ENCODE data around the gene MAMDC4.
"Not testable (repeated sequence)": the region's sequence is repeated elsewhere in the genome, so short reads cannot be mapped to it uniquely, and the experiment has no call there.

MAMDC4 gene

DNA sequence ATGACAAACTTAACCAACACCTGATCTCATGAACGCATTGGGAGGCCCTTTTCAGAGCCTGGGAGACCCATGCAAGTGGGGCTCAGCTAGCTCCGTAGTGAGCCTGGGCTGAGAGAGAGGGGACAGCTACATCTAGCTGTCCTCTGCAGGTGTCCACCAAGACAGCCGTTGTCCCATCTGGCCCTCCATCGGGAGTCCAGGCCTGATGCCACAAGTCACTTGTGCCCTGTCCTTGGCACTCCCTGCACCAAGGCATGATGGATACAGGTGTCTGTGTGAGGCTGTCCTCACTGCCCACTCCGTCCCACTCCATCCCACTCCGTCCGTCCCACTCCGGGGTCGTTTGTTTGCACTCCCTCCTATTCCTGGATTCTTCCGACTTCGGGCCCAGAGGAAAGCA lies 16.5 kb downstream of the MAMDC4 start:
- Mint-ChIP-seq H3K4me3 (peak overlapping the region; percentile 57), H3K4me1 (ENCODE audit: low read depth) (peaks cover 16% of the 10 kb centered on the region), H3K27me3 (no peaks in the 10 kb centered on the region), H3K27ac (no peak overlapping the region), H3K9me3 (ENCODE audit: low read depth) (no peaks in the 10 kb centered on the region), H3K36me3 (no peaks in the 10 kb centered on the region)

DNA sequence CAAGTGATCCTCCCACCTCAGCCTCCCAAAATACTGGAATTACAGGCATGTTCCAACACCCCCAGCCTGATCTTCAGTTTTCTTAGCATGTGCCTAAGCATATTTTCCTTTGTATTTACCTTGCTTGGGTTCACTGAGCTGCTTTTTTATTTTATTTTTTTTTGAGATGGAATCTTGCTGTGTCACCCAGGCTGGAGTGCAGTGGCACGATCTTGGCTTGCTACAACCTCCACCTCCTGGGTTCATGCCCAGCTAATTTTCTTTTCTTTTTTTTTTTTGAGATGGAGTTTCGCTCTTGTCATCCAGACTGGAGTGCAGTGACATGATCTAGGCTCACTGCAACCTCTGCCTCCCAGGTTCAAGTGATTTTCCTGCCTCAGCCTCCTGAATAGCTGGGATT lies 17.5 kb downstream of the MAMDC4 start:
- not testable (repeated sequence) for H3K9me3 Mint-ChIP-seq (ENCODE audit: low read depth); H3K4me3 Mint-ChIP-seq; H3K27me3 Mint-ChIP-seq; H3K27ac Mint-ChIP-seq; H3K4me1 Mint-ChIP-seq (ENCODE audit: low read depth); H3K36me3 Mint-ChIP-seq

DNA sequence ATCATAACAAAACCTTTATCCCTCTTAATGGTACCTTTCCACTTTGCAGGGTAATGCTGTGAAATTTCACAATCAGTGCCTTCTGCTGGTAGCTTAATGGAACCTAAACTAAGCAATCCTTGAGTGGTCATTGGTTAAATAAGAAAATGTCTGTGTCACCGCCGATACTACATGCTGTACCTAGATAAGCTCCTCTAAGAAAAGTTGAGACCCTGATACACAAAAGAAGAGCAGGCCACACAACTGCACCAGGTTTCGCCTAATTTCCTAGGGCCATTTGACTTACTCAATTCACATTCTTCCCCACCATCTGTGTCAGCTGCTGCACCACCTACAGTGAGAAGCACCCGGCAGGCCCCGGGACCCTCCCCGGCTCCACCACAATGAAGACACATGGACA lies 23.0 kb downstream of the MAMDC4 start:
- no peaks in the 10 kb centered on the region for H3K27me3 Mint-ChIP-seq
- H3K4me3 Mint-ChIP-seq: no peak overlapping the region
- no peaks in the 10 kb centered on the region for H3K36me3 Mint-ChIP-seq
- H3K9me3 Mint-ChIP-seq (ENCODE audit: low read depth): no peaks in the 10 kb centered on the region
- no peak overlapping the region for H3K27ac Mint-ChIP-seq
- H3K4me1 Mint-ChIP-seq (ENCODE audit: low read depth): peaks cover 2% of the 10 kb centered on the region

- peaks cover 10% of the 10 kb centered on the region for H3K4me1 Mint-ChIP-seq (ENCODE audit: low read depth)
- H3K27me3 Mint-ChIP-seq: no peaks in the 10 kb centered on the region
- no peaks in the 10 kb centered on the region for H3K36me3 Mint-ChIP-seq
- no peak overlapping the region for H3K4me3 Mint-ChIP-seq
- peak overlapping the region; percentile 77 for H3K27ac Mint-ChIP-seq
- no peaks in the 10 kb centered on the region for H3K9me3 Mint-ChIP-seq (ENCODE audit: low read depth)
Measured at GRCh38 chr9:136876476-136876875, 24.3 kb downstream of the MAMDC4 start.

DNA sequence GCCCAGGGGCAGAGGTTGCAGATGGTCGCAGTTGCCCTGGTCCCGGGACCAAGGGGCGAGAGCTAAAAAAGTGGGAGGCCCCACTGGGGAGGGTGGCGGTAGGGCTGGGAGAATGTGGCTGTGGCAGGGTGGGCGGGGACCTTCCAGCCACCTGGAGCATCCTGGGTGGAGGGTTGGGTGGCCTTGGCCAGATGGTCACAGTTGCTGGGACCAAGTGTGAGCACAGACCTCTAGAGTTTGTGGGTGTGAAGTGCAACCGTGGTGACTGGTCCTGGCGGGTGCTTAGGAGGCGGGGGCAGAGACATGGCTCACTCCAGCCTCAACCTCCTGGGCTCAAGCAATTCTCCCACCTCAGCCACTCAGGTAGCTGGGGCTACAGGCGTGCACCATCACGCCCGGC lies 28.5 kb downstream of the MAMDC4 start:
- H3K27me3 Mint-ChIP-seq: no peaks in the 10 kb centered on the region
- no peaks in the 10 kb centered on the region for H3K9me3 Mint-ChIP-seq (ENCODE audit: low read depth)
- peaks cover 31% of the 10 kb centered on the region for H3K4me1 Mint-ChIP-seq (ENCODE audit: low read depth)
- H3K27ac Mint-ChIP-seq: peak overlapping the region; percentile 76
- no peaks in the 10 kb centered on the region for H3K36me3 Mint-ChIP-seq
- H3K4me3 Mint-ChIP-seq: peak overlapping the region; percentile 41

DNA sequence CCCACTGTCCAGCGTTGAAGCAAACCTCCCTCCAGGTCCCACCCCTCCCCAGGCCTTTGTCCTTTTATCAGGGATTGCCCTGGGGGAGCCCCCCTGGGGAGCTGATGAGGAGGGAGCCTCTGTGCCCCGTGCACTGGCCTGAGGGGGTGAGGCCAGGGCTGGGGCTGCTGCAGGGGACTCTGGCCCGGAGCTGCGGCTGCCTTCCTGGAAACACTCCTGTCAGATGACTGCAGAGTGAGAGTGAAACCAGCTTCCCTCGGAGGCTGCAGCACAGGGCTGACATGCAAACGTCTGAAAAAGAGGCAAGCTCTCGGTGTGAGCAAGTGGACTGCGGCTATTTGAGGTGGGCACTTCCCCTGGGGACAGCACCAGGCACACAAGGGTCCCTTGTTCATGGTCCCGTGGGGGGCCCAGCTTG lies 29.6 kb downstream of the MAMDC4 start:
- H3K27ac Mint-ChIP-seq: peak overlapping the region; percentile 94

GRCh38 chr9:136882109-136882946 lies 30.2 kb downstream of the MAMDC4 start:
- Mint-ChIP-seq H3K27me3 (no peaks in the 10 kb centered on the region), H3K9me3 (ENCODE audit: low read depth) (no peaks in the 10 kb centered on the region), H3K4me1 (ENCODE audit: low read depth) (peaks cover 35% of the 10 kb centered on the region), H3K36me3 (no peaks in the 10 kb centered on the region), H3K27ac (peak overlapping the region; percentile 94), H3K4me3 (peak overlapping the region; percentile 83)

More for the DNA sequence above, 29.6 kb downstream of the MAMDC4 start:
- no peaks in the 10 kb centered on the region for H3K36me3 Mint-ChIP-seq
- H3K9me3 Mint-ChIP-seq (ENCODE audit: low read depth): no peaks in the 10 kb centered on the region
- no peaks in the 10 kb centered on the region for H3K27me3 Mint-ChIP-seq
- peak overlapping the region; percentile 83 for H3K4me3 Mint-ChIP-seq
- peaks cover 31% of the 10 kb centered on the region for H3K4me1 Mint-ChIP-seq (ENCODE audit: low read depth)

DNA sequence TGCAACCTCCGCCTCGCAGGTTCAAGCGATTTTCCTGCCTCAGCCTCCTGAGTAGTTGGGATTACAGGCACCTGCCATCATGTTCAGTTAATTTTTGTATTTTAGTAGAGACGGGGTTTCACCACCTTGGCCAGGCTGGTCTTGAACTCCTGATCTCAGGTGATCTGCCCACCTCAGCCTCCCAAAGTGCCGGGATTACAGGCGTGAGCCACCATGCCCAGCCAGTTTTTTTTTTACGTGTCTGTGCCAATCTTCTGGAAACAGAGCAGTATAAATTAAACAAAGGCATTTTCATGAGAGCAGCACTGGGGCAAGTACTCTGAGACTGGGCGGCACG lies 30.8 kb downstream of the MAMDC4 start:
- not testable (repeated sequence) for H3K27me3 Mint-ChIP-seq; H3K9me3 Mint-ChIP-seq (ENCODE audit: low read depth); H3K36me3 Mint-ChIP-seq
- H3K4me3 Mint-ChIP-seq: peak overlapping the region; percentile 83
- peaks cover 39% of the 10 kb centered on the region for H3K4me1 Mint-ChIP-seq (ENCODE audit: low read depth)
- peak overlapping the region; percentile 94 for H3K27ac Mint-ChIP-seq

DNA sequence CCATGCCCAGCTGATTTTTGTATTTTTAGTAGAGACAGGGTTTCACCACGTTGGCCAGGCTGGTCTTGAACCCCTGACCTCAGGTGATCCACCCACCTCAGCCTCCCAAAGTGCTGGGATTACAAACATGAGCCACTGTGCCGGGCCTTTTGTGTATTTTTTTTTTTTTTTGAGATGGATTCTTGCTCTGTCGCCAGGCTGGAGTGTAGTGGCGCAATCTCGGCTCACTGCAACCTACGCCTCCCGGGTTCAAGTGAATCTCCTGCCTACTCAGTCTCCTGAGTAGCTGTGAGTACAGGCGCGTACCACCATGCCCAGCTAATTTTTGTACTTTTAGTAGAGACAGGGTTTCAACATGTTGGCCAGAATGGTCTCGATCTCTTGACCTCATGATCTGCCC lies 31.5 kb downstream of the MAMDC4 start:
- peak overlapping the region; percentile 83 for H3K4me3 Mint-ChIP-seq
- H3K27me3 Mint-ChIP-seq; H3K9me3 Mint-ChIP-seq (ENCODE audit: low read depth); H3K36me3 Mint-ChIP-seq: not testable (repeated sequence)
- peaks cover 45% of the 10 kb centered on the region for H3K4me1 Mint-ChIP-seq (ENCODE audit: low read depth)
- peak overlapping the region; percentile 94 for H3K27ac Mint-ChIP-seq

GRCh38 chr9:136885950-136886578 lies 33.9 kb downstream of the MAMDC4 start, which contains the start of gene TRAF2:
TRAF2 (plus strand) TSS chr9:136886516; CDS start chr9:136898741, 12,225 bp downstream.
- no peaks in the 10 kb centered on the region for H3K27me3 Mint-ChIP-seq
- peak within 1 kb of the TSS; percentile 97 for H3K4me3 Mint-ChIP-seq
- peaks cover 42% of the 10 kb centered on the region for H3K4me1 Mint-ChIP-seq (ENCODE audit: low read depth)
- H3K27ac Mint-ChIP-seq: peak within 1 kb of the TSS; percentile 90
- H3K36me3 Mint-ChIP-seq: no peaks in the 10 kb centered on the region
- no peaks in the 10 kb centered on the region for H3K9me3 Mint-ChIP-seq (ENCODE audit: low read depth)

DNA sequence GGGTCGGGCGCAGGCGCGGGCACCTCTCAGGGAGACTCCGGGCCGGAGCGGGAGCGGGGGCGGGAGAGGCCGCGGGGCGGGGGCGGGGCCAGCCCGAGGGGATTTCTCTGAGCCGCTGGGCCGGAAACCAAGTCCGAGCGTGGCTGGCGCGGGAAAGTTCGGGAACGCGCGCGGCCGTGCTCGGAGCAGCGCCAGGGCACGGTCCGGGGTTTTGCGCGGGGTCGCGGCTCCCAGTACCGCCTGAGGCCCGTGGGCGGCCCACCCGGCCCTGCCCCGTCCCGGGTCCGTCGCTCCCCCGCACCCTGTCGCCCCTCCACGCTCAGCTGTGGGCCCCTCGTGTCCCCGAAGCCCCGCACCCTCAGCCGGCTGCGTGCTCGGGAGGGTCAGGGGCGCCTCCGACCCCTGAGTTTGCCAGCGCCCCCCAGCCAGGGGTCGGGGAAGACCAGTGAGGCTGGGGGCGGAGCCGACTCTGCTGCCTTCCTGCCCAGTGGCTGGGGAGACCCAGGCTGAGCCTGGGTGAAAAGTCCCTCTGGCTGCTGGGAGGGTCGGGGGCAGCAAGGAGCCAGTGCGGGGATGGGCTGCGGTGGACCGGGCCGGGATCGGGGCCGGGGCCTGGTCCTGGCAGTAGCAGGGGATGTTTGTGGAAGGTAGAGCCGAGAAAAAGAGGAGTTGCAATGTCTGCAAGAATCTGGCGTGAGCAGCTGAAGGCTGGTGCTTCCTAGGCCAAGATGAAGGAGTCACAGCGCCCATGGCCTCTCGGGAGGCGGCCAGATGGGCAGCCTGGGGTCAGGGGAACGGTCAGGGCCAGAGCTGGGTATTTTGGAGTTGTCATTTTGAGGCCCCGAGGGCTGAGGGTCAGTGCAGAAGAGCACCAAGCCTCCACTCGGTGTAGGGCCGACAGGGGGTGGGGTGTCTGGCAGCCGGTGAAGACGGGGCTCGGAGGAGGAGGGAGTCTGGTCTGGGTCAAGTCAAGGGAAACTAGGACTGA lies 34.8 kb downstream of the MAMDC4 start:
- Mint-ChIP-seq H3K36me3 (no peaks in the 10 kb centered on the region), H3K9me3 (ENCODE audit: low read depth) (no peaks in the 10 kb centered on the region), H3K4me1 (ENCODE audit: low read depth) (peaks cover 34% of the 10 kb centered on the region), H3K27me3 (no peaks in the 10 kb centered on the region), H3K27ac (peak overlapping the region; percentile 90), H3K4me3 (peak overlapping the region; percentile 97)

DNA sequence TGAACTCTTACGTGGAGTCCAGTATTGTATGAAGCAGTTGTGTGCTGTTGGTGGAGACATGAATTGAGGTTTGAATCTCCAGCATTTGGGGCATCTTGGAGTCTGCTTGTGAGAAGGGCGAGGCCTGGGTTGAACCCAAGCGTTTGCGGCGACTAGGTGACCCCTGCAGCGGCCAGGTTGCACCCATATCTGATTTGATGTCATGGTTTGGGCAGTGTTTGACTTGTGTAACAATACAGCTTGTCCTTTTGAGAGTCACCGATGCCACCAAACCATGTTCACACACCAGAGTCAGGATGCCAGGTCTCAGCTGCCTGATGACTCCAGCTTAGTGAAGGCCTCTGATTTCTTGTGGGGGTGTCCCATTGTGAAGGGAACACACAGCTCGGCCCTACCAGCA lies 36.3 kb downstream of the MAMDC4 start:
- H3K4me3 Mint-ChIP-seq: peak overlapping the region; percentile 97

DNA sequence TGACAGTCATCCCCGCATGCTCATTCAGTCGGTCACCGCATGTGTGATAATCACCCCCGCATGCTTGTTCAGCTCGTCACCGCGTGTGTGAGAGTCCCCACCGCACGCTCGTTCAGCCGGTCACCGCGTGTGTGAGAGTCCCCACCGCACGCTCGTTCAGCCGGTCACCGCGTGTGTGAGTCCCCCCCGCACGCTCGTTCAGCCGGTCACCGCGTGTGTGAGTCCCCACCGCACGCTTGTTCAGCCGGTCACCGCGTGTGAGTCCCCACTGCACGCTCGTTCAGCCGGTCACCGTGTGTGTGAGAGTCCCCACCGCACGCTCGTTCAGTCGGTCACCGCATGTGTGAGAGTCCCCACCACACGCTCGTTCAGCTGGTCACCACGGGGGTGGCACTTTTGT lies 37.7 kb downstream of the MAMDC4 start:
- H3K9me3 Mint-ChIP-seq (ENCODE audit: low read depth): no peaks in the 10 kb centered on the region
- H3K27ac Mint-ChIP-seq: no peak overlapping the region
- H3K27me3 Mint-ChIP-seq: no peaks in the 10 kb centered on the region
- no peaks in the 10 kb centered on the region for H3K36me3 Mint-ChIP-seq
- H3K4me1 Mint-ChIP-seq (ENCODE audit: low read depth): peaks cover 30% of the 10 kb centered on the region
- no peak overlapping the region for H3K4me3 Mint-ChIP-seq

More for the DNA sequence above, 36.3 kb downstream of the MAMDC4 start:
- Mint-ChIP-seq H3K27ac (no peak overlapping the region), H3K27me3 (no peaks in the 10 kb centered on the region), H3K4me1 (ENCODE audit: low read depth) (peaks cover 25% of the 10 kb centered on the region), H3K36me3 (no peaks in the 10 kb centered on the region), H3K9me3 (ENCODE audit: low read depth) (no peaks in the 10 kb centered on the region)

DNA sequence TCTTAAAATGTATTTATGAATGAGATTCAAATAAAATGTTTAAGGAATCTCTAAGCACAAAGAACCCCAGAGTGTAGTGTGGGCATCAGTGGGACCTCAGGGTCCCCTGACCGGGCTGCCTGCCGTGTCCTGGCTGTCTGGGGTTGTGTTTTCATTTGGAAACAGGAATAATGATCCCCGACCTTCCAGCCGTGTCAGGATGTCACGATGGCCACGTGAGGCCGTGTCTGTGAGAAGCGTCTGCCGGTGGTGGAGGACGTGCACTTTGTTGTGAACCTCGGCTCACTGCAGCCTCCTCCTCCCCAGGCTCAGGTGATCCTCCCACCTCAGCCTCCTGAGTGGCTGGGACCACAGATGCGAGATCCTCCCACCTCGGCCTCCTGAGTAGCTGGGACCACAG lies 38.5 kb downstream of the MAMDC4 start:
- Mint-ChIP-seq H3K4me3 (no peak overlapping the region), H3K27me3 (no peaks in the 10 kb centered on the region), H3K36me3 (no peaks in the 10 kb centered on the region), H3K27ac (no peak overlapping the region), H3K4me1 (ENCODE audit: low read depth) (peaks cover 30% of the 10 kb centered on the region), H3K9me3 (ENCODE audit: low read depth) (no peaks in the 10 kb centered on the region)

DNA sequence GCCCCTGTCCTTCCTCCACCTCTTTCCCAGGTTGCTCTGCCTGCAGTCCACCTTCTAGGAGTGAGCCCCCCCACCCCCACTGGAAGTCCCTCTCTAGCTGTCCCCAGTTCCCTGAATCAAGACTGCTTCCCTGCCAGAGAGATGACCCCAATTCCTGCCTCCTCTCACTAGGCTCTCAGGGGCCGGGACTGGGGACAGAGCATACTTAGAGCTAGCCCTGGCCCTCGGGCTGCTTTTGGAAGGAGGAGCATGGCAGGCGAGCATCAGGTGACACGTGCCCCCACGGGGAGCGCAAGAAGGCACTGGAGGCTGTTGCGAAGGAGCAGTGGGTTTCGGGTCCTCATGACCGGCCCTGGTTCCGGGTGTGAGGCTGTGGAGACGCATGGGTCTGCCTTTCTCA lies 43.9 kb downstream of the MAMDC4 start:
- peaks cover 3% of the 10 kb centered on the region for H3K36me3 Mint-ChIP-seq
- no peaks in the 10 kb centered on the region for H3K27me3 Mint-ChIP-seq
- peaks cover 26% of the 10 kb centered on the region for H3K4me1 Mint-ChIP-seq (ENCODE audit: low read depth)
- no peaks in the 10 kb centered on the region for H3K9me3 Mint-ChIP-seq (ENCODE audit: low read depth)
- no peak overlapping the region for H3K4me3 Mint-ChIP-seq
- no peak overlapping the region for H3K27ac Mint-ChIP-seq

Data from activated naive CD8-positive, alpha-beta T cell (primary cell).